Measurements from ENCODE around the gene B3GNT2.

B3GNT2 gene

GRCh38 chr2:62227386-62228075, 31.6 kb downstream of the B3GNT2 start:
- TF ChIP-seq CTCF (conservative IDR thresholded peaks at IDR 0.05; ENCODE audit: low read depth), result no peak
- no peak overlapping the region for H3K27ac ChIP-seq
- no peak for DNase-seq (ENCODE audit: low spot score)
- POLR2A ChIA-PET (ENCODE audit: low non-redundant PET), result no interaction called here
- CTCF ChIA-PET, result interaction anchor here (0.6 kb wide), 2 partner anchors 17 to 45 kb away, joined by 4 to 7 read pairs; no protein-coding TSS in a partner anchor

- ChIA-PET POLR2A (ENCODE audit: low non-redundant PET) (no interaction called here), CTCF (no interaction called here)
- no peak for TF ChIP-seq CTCF (conservative IDR thresholded peaks at IDR 0.05; ENCODE audit: low read depth)
- DNase-seq (ENCODE audit: low spot score), result no peak
- H3K27ac ChIP-seq, result no peak overlapping the region
Observed at GRCh38 chr2:62229082-62229605, 33.2 kb downstream of the B3GNT2 start.

GRCh38 chr2:62231541-62231940, 35.6 kb downstream of the B3GNT2 start:
- DNase-seq (ENCODE audit: low spot score), result no peak
- CTCF ChIA-PET, result no interaction called here
- POLR2A ChIA-PET (ENCODE audit: low non-redundant PET), result no interaction called here
- no peak for TF ChIP-seq CTCF (conservative IDR thresholded peaks at IDR 0.05; ENCODE audit: low read depth)
- no peak overlapping the region for H3K27ac ChIP-seq

GRCh38 chr2:62234755-62235655, 39.1 kb downstream of the B3GNT2 start:
- H3K27ac ChIP-seq, result no peak overlapping the region
- ChIA-PET CTCF (no interaction called here), POLR2A (ENCODE audit: low non-redundant PET) (no interaction called here)
- no peak for DNase-seq (ENCODE audit: low spot score)
- no peak for TF ChIP-seq CTCF (conservative IDR thresholded peaks at IDR 0.05; ENCODE audit: low read depth)

GRCh38 chr2:62236499-62236898, 40.6 kb downstream of the B3GNT2 start:
- ChIA-PET CTCF (interaction anchor here (0.6 kb wide), 1 partner anchor 221 kb away, joined by 3 read pairs; no protein-coding TSS in a partner anchor), POLR2A (ENCODE audit: low non-redundant PET) (no interaction called here)
- no peak overlapping the region for H3K27ac ChIP-seq
- no peak for DNase-seq (ENCODE audit: low spot score)
- no peak for TF ChIP-seq CTCF (conservative IDR thresholded peaks at IDR 0.05; ENCODE audit: low read depth)

GRCh38 chr2:62238236-62238635, 42.3 kb downstream of the B3GNT2 start:
- DNase-seq (ENCODE audit: low spot score), result no peak
- TF ChIP-seq CTCF (conservative IDR thresholded peaks at IDR 0.05; ENCODE audit: low read depth), result no peak
- CTCF ChIA-PET, result no interaction called here
- H3K27ac ChIP-seq, result no peak overlapping the region
- POLR2A ChIA-PET (ENCODE audit: low non-redundant PET), result interaction anchor here (0.6 kb wide), 1 partner anchor 11 kb away, joined by 5 read pairs; no protein-coding TSS in a partner anchor
